ENCODE results near the gene RNF152. TPM values are rescaled to one million over a fixed set of nuclear protein-coding genes. Genes with fewer than 3 reads are reported as not detected.
A peak's percentile ranks its signal among the peaks of the same experiment; 100 is the strongest.

RNF152 gene
- polyA plus RNA-seq, 1 donor from 2014 or later = 22.9 TPM

- peak overlapping the region; percentile 84 for H3K27ac ChIP-seq (ENCODE audit: low read length)
- peaks cover 4% of the 10 kb centered on the region for H3K79me2 ChIP-seq (replicated peaks; ENCODE audit: insufficient read depth, low read length)
Observed at GRCh38 chr18:61893309-61893970, 633 bp upstream of the RNF152 start.

GRCh38 chr18:61891894-61892293 lies 913 bp downstream of the RNF152 start:
- H2AFZ ChIP-seq (ENCODE audit: low read depth, low read length) = peak overlapping the region; percentile 42
- H3K27me3 ChIP-seq (ENCODE audit: insufficient read depth, low read depth, low read length) = peaks cover 2% of the 10 kb centered on the region
- TF ChIP-seq SMC3 (conservative IDR thresholded peaks at IDR 0.05; ENCODE audit: poor library complexity) (no peak), REST (IDR thresholded peaks at IDR 0.05; ENCODE audit: borderline replicate concordance) (no peak), TAF1 (IDR thresholded peaks at IDR 0.05; ENCODE audit: low read depth) (no peak), RAD21 (conservative IDR thresholded peaks at IDR 0.05) (no peak), EP300 (conservative IDR thresholded peaks at IDR 0.05; ENCODE audit: poor library complexity, severe bottlenecking) (no peak), EZH2 (IDR thresholded peaks at IDR 0.05; ENCODE audit: borderline replicate concordance, insufficient read depth, low read length, poor library complexity, severe bottlenecking) (no peak), MXI1 (conservative IDR thresholded peaks at IDR 0.05; ENCODE audit: poor library complexity, severe bottlenecking) (no peak), POLR2AphosphoS5 (IDR thresholded peaks at IDR 0.05) (no peak)
- TF ChIP-seq, protein P1, sequence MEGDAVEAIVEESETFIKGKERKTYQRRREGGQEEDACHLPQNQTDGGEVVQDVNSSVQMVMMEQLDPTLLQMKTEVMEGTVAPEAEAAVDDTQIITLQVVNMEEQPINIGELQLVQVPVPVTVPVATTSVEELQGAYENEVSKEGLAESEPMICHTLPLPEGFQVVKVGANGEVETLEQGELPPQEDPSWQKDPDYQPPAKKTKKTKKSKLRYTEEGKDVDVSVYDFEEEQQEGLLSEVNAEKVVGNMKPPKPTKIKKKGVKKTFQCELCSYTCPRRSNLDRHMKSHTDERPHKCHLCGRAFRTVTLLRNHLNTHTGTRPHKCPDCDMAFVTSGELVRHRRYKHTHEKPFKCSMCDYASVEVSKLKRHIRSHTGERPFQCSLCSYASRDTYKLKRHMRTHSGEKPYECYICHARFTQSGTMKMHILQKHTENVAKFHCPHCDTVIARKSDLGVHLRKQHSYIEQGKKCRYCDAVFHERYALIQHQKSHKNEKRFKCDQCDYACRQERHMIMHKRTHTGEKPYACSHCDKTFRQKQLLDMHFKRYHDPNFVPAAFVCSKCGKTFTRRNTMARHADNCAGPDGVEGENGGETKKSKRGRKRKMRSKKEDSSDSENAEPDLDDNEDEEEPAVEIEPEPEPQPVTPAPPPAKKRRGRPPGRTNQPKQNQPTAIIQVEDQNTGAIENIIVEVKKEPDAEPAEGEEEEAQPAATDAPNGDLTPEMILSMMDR (IDR thresholded peaks at IDR 0.05; ENCODE audit: poor library complexity, severe bottlenecking) = no peak
- peak overlapping the region; percentile 87 for H3K9ac ChIP-seq (ENCODE audit: low read length)
- no peaks in the 10 kb centered on the region for H3K9me3 ChIP-seq (ENCODE audit: low read length)
- peak overlapping the region; percentile 77 for H3K4me3 ChIP-seq (ENCODE audit: low read length)
- H3F3A ChIP-seq (ENCODE audit: insufficient read depth, low read length, poor library complexity, severe bottlenecking) = no peaks in the 10 kb centered on the region
- peak overlapping the region; percentile 92 for H3K4me2 ChIP-seq (ENCODE audit: low read length)
- H3K27ac ChIP-seq (ENCODE audit: low read length) = peak overlapping the region; percentile 84
- no peaks in the 10 kb centered on the region for H4K20me1 ChIP-seq (ENCODE audit: insufficient read depth)
- peaks cover 4% of the 10 kb centered on the region for H3K79me2 ChIP-seq (replicated peaks; ENCODE audit: insufficient read depth, low read length)
- no peaks in the 10 kb centered on the region for H3K9me2 ChIP-seq (ENCODE audit: insufficient read depth, low read length)
- H3K36me3 ChIP-seq (ENCODE audit: insufficient read depth, low read length) = peaks cover 10% of the 10 kb centered on the region

More at GRCh38 chr18:61893309-61893970, 633 bp upstream of the RNF152 start:
- Histone ChIP-seq H3K9me3 (ENCODE audit: low read length) (no peaks in the 10 kb centered on the region), H3K27me3 (ENCODE audit: insufficient read depth, low read depth, low read length) (peaks cover 2% of the 10 kb centered on the region), H3F3A (ENCODE audit: insufficient read depth, low read length, poor library complexity, severe bottlenecking) (no peaks in the 10 kb centered on the region), H3K9ac (ENCODE audit: low read length) (peak overlapping the region; percentile 87), H3K4me2 (ENCODE audit: low read length) (peak overlapping the region; percentile 1), H3K9me2 (ENCODE audit: insufficient read depth, low read length) (no peaks in the 10 kb centered on the region), H2AFZ (ENCODE audit: low read depth, low read length) (peak overlapping the region; percentile 63), H4K20me1 (ENCODE audit: insufficient read depth) (no peaks in the 10 kb centered on the region), H3K36me3 (ENCODE audit: insufficient read depth, low read length) (peaks cover 6% of the 10 kb centered on the region), H3K4me3 (ENCODE audit: low read length) (peak overlapping the region; percentile 77)
- TF ChIP-seq REST (IDR thresholded peaks at IDR 0.05; ENCODE audit: borderline replicate concordance) = peak; percentile 52
- TF ChIP-seq POLR2AphosphoS5 (IDR thresholded peaks at IDR 0.05) = peak; percentile 66
- no peak for TF ChIP-seq EP300 (conservative IDR thresholded peaks at IDR 0.05; ENCODE audit: poor library complexity, severe bottlenecking)
